GM12874 (cell line): ENCODE measurements around the gene PON3.

Experiments
- CTCF ChIP-seq: IDR thresholded peaks from 2 replicates; pipeline ENCODE4 v1.5.1; 2011; ENCODE audit warnings: low read depth, mild to moderate bottlenecking, control low read depth, low read length, moderate library complexity; ENCODE audit not compliant: insufficient read depth

Gene PON3

GRCh38 chr7:95323410-95324129 is 72.6 kb downstream of the PON3 start:
- TF ChIP-seq CTCF, result no peak

GRCh38 chr7:95322854-95323253 is 73.3 kb downstream of the PON3 start:
- TF ChIP-seq CTCF, result no peak

- TF ChIP-seq CTCF, result no peak
Observed at GRCh38 chr7:95322396-95322795, 73.8 kb downstream of the PON3 start.

GRCh38 chr7:95321720-95322119 is 74.5 kb downstream of the PON3 start:
- TF ChIP-seq CTCF, result no peak

GRCh38 chr7:95320651-95321050 is 75.5 kb downstream of the PON3 start:
- TF ChIP-seq CTCF, result no peak

- TF ChIP-seq CTCF, result no peak
Observed at GRCh38 chr7:95319570-95319969, 76.6 kb downstream of the PON3 start.

- no peak for TF ChIP-seq CTCF
Observed at GRCh38 chr7:95318501-95319100, 77.6 kb downstream of the PON3 start.
